GM21381 (cell line): ENCODE measurements around the gene FOXG1.

Source experiments
- ATAC-seq: cut with Tn5 transposase; IDR thresholded peaks from one replicate; pipeline ENCODE4 v1.9.1; 2021; ENCODE audit warnings: mild to moderate bottlenecking, moderate library complexity; ENCODE audit not compliant: unreplicated experiment

The FOXG1 gene

DNA sequence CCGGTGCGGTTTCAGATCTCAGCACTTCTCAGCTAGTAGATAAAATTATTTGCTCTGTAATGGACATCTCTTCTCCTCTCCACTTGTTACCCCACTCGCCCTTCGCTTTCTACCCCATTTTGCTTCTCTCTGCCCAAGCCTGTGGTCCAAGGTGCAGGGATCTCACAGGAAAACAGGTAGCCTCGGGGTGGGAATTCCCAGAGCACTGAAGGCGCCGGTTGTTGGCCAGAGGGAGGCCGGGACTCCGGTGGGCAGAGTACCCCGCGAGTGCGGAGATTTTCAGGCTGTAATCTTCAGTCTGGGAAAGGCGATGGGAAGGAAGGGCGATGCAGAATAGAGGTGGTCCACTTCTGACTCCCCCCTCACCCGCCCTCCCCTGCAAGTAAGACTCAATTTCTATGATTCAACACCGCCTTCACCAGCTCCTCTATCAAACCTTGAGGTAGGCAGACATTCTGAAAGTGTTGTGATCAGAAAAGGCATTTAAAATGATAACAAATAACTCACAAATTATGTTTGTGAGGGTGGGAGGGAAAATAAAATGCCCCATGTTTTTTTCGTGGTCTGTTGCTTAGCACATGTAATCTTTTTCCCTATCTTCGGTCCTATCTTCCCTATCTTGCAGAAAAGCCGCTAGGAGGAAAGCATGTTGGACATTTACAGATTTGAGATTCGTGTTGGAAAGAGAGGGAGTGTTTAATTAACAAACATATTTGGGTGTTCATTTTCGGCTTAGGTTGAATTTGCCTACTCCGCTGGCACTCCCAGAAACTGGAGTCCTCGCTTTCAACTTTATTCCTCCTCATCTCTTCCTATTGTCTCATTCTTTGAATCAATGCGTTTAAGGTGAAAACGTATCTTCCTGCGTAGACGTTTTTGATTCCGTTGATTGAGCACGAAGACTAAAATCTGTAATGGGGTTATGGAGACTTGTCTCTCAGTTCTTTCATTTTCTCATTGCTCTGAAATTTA is 8.5 kb downstream of the FOXG1 start:
- ATAC-seq = no peak

DNA sequence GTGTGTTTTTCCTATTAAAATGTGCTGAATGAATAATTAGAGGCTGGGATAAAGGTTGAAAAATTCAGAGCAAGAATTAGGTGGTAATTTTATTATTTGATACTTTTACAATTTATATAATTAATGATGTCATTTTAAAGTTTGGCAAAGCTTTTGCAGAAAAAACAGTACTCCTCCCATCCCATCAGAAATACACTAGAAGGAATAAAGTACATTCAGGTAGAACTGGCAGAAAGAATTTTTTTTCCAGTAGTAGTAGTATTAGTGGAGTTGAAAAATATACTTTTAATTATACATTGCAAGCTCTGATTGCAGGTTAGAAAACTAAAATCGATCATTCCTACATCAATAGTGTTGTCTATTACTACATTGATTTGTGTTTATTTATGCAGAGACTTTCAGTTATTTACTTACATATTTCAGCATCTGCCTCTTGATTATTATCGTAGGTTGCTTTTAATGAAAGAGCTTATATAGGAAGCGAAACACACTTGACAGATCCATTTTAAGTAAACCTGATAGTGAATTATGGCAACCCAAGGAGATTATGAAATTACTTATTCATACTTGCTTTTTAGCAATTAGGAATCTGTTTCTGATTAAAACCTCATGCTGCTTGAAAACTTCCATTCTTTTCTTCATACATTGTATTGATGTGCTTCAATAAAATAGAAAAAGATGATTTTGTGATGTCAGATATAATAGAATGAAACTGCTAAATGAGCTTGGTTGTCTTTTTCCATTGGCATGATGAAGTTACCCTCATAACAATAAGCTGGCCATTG is 10.1 kb downstream of the FOXG1 start:
- no peak for ATAC-seq

DNA sequence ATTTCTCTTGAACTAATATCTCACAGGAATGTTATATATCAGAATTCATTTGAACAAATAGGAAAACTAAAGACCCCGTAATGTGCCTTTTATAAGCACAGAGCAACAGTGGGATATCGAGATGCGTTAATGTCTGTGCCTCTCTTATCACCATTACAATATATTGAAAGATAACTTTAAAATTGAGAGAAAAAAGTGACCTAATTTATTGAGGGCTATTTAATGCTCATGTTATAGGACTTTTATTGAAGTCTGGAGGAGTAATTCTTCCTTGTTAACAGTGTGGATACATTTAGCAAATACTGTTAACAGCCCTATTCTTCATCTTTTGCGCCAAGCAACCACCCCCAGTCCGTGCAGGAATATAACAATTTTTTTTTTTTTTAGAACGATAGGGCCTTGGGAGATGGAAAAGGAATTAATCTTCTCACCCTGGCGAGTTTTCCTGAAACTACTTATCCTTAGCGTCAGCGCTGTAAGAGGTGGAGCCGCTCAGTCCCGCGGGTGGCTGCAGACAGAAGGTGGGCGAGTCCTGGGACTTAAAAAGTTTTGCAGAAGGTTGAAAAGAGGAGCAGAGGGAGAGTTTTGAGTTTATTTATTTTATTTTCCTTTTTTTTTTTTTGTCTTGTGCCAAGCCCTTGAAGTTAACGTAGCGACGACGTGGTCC is 11.0 kb downstream of the FOXG1 start:
- ATAC-seq = no peak

DNA sequence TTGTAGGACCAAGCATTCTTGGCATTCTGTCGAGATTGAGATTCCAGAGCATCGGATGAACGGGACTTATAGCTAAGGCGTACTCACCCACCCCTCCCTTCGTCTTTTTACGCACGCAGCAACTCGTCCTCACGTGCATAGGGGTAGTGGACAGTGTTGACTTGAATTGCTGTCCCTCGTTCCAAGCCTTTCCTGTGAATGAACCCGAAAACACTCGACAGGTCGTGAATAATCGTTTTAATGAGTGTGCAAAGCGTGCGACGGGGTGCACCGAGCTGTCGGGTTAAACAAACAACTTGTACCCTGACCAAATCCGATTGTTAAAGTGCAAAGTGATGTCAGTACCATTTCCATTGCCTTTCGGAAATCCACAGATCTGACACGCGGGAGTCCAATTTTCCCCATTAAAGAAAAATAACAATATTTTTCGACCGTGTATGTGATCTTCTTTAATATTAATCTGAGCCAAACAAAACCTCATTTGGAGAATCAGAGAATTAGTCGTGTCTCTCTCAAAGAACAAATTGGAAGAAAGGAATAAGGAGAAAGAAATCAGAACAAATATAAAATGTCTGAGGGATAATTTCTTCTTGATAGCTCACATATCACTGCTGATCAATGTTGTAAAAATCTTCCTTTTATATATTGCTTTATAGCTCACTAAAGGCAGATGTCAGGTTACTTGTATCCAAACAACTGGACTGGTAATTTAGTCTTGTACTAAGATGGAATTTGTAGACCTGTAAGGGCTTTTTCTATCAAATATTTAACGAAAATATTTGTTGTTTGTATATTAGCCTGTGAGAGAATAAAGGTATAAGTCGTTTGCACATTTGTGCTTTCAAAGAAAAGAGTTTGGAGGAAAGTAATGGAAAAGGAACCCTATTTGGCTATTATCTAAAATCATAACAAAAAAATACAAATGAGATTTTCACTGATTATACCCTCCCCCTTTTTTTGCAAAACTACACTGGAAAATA is 11.8 kb downstream of the FOXG1 start:
- ATAC-seq = no peak

DNA sequence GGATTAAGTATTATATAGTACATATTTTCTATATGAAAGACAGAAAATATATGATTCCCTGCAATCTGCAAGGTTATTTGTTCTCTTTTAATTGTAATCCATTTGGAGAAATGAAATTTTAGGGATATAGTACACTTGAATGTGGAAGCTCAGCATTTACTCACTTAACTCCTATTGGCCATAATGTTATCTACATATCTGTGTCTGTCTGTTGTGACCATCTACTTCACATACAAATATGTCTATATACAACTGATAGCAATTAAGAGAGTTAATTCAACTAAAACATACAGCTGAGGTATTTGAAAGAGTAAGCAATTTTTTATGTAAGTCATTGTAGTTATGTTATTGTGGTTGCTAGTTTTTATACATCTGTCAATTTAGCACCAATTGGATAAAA is 12.9 kb downstream of the FOXG1 start:
- no peak for ATAC-seq

DNA sequence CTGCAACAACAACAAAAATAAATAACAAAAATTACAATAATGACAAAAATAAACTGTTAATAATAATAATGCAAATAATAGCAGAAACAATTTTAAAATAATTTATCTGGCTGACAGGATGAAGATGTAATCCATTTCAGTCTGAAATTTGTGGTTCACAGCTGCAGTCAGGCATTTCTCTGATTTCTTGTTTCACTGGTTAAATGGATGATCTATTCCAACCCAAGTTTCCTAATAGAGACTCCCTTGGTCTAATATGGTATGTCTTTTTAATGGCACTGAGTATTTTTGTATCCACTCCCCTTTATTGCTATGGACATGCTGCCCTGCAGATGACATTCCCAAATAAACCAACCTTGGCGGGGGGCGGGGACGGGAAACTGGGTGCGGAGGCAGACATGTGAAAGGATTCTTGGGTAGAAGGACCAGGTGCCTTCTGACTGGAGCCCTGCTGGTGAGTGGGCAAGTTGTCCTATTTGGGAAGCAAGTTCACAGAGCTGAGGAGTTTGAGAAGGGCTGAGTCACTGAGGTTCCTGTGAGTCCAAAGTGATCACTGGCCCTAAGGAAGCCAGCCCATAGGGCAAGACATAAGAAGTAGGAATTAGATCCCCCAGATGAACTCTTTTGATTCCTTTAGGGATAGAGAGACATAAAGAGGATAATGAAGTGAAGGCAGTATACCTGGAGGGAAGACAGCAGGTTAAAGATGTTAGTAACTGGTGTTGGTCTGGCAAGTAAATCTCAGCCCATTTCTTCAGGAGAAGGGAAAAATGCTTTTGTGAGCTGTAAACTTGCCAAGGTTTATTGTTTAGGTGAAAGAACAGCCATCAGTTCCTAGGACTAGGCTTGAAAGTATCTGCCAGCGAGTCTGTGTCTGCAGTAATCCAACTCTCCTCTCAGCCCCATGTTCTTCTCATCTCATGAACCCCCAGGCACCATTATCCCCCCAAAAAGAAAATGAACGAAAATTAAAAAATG is 14.5 kb downstream of the FOXG1 start:
- no peak for ATAC-seq

DNA sequence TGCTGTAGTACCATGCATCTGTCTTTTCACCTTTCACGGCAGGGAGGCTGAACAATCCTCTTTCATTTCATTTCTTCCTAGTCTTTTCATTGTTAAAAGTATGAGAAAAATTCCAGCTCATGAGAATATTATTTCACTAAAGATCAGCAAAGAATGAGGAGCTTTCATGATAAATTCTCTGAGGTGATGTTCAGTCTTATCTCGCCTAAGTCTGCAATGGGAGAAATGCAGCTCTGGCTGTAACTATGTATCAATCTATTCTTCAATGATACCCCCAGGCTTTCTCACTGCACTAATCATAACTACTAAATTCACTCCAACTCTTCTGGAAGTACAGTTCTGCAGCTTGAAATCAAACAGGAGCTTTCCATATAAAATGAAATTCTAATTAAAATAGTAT is 15.7 kb downstream of the FOXG1 start:
- ATAC-seq = no peak

DNA sequence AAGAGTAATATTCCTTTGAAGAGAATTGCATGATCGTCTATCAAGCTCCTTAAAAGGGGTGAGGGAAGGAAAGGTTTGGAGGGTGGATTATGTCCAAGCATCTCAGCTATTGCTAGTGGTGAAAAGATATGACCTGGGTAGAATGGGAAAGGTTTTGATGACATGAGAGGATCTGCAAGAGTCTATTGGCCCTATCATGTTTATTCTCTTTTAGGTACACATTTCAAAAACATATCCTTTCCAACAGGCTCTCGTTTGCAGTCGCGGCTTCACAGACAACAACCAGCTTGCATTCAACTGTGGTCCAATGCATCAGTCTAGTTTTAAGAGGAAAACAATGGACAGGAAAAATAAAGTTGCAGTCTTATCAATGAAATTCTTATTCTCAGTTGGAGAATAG is 17.1 kb downstream of the FOXG1 start:
- no peak for ATAC-seq

DNA sequence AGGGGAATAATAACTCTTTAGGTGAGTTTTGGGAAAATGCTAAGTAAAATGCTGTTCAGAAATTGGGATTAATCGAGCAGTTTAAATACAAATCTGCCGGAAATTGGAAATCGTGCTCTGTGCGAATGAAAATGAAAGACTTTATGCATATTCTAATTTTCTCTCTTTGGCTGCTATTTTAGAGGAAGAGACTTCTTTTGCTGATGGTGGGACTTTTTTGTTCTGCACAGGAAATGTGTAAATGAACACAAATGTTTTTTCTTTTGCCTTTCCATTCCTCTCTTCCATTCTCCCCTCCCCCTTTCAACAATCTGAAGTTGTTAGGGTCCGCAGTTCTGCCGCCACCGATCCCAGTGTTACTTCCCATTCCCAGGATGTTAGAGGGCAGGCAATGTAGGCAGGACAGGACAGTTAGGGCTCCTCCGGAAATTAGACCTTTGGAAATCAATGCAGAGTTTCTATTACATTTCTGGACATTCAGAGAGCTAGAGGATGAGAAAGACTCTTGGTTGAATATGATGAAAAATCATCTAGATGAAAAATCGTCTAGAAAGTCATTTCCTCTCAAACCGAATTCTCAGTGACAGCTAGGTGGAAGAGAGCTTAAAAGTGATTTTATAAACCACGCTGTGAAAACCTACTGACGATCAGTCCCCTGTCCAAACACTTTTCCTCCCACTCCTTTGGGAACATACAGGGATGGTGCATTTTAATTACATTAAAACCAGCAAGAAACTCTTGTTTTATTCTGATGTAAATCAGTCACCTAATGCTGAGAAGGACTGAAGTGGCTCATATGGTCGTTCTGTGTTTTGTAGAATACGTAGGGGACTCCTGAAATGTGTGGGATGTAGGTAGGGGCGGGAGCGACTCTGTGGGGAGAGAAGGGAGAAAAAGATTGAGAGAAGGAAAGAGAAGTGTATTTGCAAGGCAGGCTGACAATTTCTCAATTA is 17.8 kb downstream of the FOXG1 start:
- no peak for ATAC-seq

DNA sequence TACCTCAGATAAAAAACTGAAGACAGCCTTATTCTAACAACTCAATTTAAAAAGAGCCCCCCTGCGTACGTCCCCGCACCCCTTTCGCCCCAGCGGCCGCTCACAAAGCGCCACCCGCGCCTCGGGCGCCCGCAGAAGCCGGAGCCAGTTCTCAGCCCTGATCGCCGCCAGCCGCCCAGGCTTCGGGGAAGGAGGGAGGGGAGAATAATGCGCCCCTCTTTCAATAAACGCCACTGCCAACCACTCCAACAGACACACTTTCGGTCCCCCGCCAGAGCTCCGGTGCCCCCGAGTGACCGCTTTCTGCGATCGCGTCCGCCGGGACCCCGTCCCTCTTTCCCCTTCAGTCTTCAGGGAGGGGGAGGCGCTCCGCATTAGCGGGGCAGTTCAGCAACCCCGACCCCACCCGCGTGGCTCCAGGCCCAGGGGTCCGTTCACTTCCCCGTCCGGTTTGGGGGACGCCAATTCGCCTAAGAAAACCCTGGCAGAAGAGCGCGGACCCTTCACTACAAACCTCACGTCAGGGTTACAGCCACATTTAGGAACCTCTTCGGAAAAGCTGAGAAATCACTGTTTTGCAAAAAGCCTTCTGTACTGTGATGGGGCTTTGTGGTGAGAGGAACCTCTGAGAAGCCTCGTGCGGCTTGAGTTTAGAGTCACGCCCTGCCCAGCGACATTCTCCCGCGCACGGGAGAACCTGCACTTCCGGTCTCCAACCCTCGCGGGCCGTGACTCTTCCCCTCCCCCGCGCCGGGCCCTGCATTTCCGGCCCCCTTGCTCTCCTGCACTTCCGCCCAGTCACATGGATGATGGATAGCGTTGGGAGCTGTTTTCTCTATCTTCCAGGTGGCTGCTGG is 18.7 kb downstream of the FOXG1 start:
- ATAC-seq = no peak

DNA sequence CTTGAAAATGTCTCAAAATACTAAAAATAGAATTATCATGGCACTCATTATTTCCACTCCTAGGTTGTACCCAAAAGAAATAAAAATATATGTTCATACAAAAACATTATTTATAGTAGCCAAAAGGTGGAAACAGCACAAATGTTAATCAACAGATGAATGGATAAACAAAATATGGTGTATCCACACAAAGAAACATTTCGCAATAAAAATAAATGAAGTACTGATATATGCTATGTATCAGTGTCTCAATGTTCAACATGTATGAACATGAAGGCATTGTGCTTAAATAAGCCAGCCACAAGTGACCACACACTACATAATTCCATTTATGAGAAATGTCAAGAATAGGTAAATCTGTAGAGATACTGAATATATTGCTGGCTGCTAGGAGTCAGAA is 40.9 kb downstream of the FOXG1 start:
- no peak for ATAC-seq

DNA sequence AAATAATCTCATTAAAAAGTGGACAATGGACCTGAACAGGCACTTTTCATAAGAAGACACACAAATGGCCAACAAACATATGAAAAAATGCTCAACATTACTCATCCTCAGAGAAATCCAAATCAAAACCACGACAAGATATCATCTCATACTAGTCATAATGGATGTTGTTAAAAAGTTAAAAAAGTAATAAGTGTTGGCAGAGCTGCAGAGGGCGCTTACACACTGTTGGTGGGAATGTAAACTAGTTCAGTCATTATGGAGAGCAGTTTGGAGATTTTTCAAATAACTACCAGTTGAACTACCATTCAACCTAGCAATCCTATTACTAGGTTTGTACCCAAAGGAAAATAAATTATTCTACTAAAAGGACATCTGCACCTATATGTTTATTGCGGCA is 47.2 kb downstream of the FOXG1 start:
- no peak for ATAC-seq
